Gastroesophageal sphincter (tissue), 3 donors: ENCODE results near the gene NPW.

Experiments used
- EP300 ChIP-seq: sonication (generic); formaldehyde crosslinking; IDR thresholded peaks from one replicate; pipeline ENCODE4 v1.6.1; 2017; ENCODE audit warnings: antibody characterized with exemption, mild to moderate bottlenecking
- POLR2A ChIP-seq, 2 donors: fragments of 450-650 bp; IDR thresholded peaks; one replicate each; pipeline ENCODE4 v1.6.1; 2017; ENCODE audit warnings: antibody characterized with exemption in 2 of 2, mild to moderate bottlenecking in 2 of 2, moderate library complexity in 1 of 2
- POLR2AphosphoS5 ChIP-seq: sonication (generic); formaldehyde crosslinking; IDR thresholded peaks from one replicate; pipeline ENCODE4 v1.6.1; 2017; ENCODE audit warnings: antibody characterized with exemption
- TF ChIP-seq, protein P1 (sequence below), 4 experiments: fragments of 200-600 bp in 2 of 4; fragments of 450-650 bp in 2 of 4; sonication (generic) in 1 of 4; IDR thresholded peaks; one replicate each; pipeline ENCODE4 v1.5.1; 2017 to 2019; ENCODE audit warnings: antibody characterized with exemption in 4 of 4, mild to moderate bottlenecking in 2 of 4, moderate library complexity in 2 of 4

DNA sequence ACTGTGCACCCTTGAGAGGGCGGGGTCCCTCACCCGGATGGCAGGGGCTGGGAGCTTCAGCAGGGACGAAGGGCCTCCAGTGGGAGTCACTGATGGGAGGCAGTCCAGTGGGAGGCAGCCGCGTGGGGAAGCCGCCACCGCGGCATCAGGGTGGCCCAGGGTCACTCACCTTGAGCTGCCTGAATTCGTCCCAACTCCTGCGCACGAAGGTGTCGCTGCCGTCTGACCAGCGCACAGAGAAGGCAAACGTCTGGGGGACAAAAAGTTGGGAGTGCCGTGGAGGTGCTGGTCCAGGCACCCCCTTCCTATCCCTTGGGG lies 38.9 kb upstream of the NPW start:
- TF ChIP-seq, protein P1, sequence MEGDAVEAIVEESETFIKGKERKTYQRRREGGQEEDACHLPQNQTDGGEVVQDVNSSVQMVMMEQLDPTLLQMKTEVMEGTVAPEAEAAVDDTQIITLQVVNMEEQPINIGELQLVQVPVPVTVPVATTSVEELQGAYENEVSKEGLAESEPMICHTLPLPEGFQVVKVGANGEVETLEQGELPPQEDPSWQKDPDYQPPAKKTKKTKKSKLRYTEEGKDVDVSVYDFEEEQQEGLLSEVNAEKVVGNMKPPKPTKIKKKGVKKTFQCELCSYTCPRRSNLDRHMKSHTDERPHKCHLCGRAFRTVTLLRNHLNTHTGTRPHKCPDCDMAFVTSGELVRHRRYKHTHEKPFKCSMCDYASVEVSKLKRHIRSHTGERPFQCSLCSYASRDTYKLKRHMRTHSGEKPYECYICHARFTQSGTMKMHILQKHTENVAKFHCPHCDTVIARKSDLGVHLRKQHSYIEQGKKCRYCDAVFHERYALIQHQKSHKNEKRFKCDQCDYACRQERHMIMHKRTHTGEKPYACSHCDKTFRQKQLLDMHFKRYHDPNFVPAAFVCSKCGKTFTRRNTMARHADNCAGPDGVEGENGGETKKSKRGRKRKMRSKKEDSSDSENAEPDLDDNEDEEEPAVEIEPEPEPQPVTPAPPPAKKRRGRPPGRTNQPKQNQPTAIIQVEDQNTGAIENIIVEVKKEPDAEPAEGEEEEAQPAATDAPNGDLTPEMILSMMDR (IDR thresholded peaks at IDR 0.05): no peak
- TF ChIP-seq POLR2A (IDR thresholded peaks at IDR 0.05): no peak
- no peak for TF ChIP-seq POLR2AphosphoS5
- no peak for TF ChIP-seq EP300
